GM18499 (cell line): Measurements from ENCODE around the gene CFAP46.
"Not testable (repeated sequence)": the region's sequence is repeated elsewhere in the genome, so short reads cannot be mapped to it uniquely, and the experiment has no call there.

ENCODE experiments used
- ATAC-seq: cut with Tn5 transposase; IDR thresholded peaks from one replicate; pipeline ENCODE4 v1.9.1; 2021; ENCODE audit warnings: moderate number of reproducible peaks; ENCODE audit not compliant: insufficient read depth, unreplicated experiment

CFAP46 gene

DNA sequence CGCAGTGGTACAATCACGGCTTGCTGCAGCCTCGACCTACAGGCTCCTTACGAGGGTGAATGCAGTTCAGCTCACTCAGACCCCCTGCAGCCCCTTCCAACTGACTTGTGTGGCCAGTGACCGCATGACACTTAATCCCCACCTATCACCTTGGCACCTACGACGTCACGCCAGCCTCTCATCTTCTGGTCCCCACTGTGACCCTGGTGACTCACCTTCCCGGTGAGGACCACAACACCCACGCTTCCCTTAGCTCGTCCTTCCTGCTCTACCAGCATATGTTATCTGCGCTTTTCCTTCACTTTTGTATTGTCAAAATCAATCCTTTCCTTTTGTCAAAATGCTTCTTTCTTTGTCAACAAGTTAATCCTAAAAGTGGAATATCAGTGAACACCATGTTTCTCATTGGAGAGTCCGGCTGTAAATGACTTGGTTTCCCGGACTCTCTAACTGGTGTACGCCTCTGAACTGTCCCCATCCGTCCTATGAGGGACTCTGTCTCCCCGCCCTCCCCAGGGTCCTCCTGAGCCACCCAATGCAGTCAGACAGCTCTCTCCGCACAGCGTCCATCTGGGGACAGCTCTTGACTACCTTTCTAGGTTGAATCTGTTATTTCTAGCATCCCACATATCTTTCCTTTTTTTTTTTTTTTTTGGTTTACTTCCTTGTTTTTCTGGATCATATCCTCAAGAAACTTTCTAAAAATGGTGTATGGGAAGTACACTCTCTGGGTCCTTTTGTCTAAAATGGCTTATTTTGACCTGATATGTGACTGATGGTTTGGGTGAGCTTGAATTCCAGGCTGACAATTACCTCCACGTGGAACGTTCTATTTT, 37.3 kb downstream of the CFAP46 start:
- ATAC-seq = no peak

DNA sequence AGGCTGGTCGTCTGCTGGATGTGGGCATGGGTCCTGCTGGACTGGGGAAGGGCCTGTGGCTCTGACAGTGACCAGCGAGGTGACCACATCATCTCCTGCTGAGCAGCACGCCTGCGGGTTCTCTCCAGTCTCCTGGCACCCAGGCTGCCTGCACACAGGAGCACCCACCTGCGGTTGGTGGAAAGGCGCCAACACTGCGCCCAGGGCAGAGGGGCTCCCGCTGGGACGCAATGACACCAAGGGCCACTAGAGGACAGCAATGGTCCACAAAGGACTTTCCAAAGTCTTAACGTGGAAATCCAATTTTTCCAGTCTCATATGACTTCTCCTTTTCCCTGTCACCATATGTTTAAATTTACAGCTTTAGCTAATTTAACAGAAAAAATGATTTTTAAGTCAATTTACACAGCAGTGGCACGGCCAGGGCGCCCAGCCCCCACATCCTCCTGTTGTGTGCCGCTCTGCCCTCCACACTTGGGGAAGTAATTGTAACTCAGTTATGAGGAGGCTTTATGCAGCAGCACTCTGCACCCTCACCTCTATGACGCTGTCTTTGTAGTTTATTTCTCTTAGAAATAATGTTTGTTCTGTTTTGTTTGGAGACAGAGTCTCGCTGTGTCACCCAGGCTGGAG, 38.1 kb downstream of the CFAP46 start:
- ATAC-seq = no peak

DNA sequence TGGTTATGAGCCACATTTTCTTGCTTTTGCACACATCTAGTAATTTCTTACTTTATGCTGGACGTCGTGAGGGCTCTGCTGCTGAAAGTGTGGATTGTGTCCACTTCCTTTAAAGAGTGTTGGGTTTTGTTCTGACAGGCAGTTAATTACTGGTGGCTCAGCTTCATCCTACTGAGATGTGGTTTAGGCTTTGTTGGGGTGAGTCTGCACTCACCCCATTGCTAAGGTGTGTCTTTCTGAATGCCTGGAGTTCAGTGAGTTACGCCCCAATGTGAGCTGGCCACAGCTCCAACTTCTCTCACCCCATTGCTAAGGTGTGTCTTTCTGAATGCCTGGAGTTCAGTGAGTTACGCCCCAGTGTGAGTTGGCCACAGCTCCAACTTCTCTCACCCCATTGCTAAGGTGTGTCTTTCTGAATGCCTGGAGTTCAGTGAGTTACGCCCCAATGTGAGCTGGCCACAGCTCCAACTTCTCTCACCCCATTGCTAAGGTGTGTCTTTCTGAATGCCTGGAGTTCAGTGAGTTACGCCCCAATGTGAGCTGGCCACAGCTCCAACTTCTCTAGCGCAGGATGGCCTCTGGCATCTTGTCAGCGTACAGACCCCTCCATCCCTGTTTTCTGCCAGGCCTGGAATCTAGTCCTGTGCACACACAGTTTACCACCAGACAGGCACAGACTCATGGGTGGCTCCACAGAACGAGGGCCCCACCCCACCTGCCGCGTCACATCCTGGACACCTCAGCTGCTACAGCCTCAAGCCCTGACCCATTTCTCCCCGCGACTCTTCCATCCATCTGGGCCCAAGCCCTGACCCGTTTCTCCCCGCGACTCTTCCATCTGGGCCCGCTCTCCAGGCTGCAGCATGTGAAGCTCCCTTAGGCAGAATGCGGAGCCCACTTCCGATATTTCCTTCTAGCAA, 39.5 kb downstream of the CFAP46 start:
- not testable (repeated sequence) for ATAC-seq

DNA sequence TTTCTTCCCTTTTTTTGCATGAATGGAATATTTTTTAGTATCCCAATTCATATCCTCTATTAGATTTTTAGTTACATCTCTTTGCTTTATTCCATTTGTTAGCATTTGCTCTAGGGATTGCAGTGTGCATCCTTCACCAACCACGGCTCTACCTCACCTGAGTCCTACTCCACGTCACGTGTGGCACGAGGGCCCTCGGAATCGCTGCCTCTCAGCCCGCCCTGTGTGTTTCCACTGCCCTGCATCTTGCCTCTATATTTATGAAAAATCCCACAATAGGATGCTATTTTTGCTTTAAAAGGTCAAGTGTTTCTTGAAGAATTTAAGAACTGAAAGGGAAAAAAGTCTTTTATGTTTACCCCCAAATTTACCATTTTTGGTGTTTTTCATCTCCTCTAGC, 41.0 kb downstream of the CFAP46 start:
- ATAC-seq = no peak

DNA sequence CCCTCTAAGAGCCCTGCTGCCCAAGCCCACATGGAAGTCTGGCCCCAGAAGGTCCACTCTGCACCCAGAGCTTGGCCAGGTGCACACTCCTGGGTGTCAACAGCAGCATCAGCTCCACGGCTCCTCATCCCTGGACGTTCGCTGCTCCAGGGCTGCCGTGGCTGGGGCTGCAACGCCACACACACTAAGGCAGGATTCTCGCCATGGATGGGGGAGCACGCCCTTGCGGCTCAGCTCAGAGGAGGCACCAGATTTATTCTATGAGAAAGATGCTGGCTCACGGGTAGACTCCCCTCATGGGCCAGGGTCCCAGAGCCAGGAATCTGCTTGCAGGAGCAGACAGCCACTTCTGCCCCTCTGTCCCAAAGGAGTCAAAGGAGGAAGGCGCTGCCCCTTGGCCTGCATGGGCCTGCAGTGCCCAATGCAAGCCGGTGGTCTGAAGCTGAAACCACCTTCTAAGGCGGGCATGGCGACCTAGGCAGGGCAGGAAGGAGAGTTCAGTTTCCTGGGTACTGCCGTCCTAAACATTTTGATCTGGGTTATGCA, 42.1 kb downstream of the CFAP46 start:
- ATAC-seq = no peak

DNA sequence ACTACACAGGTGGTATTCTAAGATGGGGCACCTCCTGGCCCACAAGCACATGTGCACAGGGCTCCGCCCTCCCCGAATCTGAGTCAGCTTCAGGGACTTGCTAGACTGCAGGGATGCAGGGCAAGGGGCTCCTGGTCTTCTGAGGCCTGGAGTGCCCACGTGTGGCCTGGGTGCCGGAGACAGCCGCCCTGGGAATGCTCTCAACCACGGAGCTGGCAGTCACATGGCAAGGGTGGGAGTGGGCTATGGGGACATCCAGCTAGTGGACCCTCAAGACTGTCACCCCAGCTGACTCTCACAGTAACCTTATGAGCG, 42.7 kb downstream of the CFAP46 start:
- ATAC-seq = no peak

DNA sequence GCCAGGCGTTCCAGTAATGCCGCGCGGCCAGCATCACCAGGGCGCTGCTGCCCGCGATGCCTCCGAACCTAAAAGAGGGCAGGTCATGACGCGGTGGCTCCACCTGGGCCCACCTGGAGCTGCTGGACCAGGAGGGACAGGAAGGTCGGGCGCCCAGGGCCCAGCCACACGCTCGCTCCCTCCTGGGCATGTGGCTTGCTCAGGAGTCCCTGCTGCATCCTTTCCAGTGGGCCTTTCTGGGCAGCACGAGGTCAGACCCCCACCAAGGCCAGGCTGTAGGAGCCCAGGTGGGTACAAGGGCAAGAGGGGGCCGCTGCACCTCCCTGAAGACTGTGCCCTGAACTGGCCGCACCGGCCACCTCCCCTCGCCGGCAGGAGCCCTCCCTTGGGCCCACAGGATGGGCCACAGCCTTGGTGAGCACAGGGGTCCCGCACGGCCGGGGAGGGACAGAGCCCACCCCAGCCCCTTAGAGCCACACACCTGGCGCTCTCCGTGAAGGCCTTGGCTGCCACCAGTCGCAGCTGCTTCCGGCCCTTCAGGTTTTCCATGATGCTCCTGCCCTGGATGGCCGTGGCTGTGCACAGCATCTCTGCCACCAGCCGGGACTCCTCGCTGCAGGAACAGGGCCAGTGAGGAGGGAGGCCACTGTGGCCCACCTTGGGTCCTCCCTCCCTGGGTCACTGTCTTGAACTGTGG, 43.2 kb downstream of the CFAP46 start:
- no peak for ATAC-seq

DNA sequence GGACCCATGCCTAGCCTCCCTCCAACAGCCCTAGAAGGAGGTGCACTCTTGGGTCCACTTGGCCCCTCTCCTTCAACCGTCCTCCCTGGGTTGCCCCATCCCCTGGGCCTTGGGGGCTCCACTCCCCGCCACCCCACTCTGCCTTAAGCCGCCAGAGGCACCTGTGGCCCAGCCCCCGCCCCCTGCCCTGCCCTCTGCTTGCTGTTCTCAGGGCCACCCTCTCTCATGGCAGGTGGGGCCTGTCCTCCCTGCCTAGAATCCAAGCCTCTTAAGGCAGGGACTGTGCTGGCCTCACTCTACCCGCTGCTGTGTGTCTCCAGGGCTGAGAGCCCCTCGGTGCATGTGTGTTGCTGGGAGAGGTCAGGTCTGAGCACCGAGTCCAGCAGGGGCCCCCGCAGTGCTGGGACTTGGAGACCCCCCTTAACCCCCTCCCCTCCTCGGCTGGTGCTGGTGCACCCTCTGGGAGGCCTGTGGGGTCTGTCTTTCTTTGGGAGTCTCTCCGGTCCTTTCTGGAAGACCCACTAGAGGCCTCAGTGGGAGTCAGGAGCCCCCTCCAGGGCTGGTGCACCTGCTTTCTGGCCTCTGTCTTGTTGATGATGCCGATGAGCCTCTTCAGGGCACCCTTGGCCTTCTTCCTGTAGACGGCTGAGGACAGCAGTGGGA, 43.8 kb downstream of the CFAP46 start:
- no peak for ATAC-seq

DNA sequence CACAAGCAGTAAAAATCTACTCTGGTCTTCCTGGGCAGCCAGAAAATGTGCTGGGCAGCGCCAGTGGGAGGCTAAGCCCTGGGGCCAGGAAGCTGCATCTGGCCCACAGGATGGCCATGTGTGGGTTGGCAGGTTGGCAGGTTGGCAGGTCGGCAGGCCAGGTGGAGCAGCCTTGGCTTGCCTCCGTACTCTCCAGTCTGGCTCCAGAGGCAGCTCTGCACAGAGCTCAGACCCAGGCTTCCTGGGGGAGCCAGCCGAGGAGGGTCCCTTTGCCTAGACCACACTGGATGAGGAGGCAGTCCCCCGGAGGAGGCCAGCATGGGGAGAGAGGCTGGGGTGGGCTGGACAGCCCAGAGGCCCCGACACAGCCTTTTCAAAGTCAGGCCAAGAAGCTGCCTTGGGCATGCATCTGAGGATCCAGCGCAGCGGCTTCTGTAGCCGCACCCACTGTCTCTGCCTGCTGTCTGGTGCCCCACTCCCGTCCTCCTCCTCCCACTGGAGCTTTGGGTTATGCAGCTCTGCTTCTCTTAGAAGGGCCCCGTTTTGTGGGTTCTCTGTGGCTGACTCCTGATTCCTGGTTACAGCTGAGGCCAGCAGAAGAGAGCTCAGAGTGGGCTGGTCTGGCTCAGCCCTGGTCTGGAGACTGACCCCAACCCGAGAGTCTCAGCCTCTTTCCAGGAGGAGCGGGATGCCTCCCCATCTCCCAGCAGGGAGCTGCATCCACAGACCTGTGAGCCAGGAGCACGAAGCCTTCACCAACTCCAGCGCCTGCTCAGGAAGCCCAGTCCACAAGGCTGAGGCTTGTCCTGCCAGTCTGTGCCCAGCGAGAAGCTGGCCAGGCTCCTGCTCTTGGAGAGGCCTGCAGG, 44.6 kb downstream of the CFAP46 start:
- no peak for ATAC-seq

DNA sequence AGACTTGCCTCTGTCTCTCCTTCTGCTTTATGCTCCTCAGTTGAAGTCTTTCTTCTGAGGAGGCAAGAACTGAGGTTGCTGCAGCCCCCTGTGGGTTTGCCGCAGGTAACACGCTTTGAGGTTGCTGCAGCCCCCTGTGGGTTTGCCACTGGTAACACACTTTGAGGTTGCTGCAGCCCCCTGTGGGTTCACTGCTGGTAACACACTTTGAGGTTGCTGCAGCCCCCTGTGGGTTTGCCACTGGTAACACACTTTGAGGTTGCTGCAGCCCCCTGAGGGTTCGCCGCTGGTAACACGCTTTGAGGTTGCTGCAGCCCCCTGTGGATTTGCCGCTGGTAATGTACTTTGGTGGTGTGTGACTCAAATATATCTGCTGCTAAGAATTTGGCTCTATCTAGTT, 48.6 kb downstream of the CFAP46 start:
- ATAC-seq = not testable (repeated sequence)

DNA sequence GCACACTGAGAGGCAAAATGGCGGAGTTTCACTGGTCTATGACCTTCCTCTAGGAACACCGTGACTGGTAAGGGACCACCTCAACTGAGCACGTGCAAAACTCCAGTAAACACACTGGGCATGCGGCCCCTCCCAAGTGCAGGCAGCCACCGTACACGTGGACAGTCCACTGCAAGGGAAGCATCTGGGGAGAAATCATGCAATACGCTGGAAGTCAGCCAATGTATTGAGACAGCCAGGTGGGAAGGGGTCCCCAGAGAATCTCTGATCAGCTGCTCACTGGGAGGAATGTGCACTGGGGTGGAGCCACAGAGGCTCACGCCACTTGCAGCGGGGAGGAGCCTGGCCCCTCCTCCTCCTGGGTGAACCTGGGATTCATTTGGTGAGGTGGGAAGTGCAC, 49.3 kb downstream of the CFAP46 start:
- ATAC-seq = no peak

DNA sequence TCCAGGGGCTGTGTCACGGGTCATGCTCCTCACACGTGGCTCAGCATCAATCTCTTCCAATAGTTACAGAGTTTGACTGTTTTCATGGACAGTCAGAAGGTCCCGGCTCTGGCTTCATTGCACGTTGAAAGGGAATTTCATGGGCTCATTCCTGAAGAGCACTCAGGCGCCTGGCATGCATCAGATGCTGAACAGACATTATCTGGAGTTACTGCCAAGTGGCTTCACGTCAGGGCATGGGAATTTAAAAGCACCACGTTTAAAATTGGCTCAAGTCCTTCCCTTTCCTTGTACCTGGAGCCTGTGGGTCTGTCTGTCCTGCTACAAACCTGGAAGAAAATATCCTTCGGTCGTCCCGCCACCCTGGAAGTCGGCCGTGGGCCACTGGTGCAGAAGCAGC, 50.4 kb downstream of the CFAP46 start:
- no peak for ATAC-seq

DNA sequence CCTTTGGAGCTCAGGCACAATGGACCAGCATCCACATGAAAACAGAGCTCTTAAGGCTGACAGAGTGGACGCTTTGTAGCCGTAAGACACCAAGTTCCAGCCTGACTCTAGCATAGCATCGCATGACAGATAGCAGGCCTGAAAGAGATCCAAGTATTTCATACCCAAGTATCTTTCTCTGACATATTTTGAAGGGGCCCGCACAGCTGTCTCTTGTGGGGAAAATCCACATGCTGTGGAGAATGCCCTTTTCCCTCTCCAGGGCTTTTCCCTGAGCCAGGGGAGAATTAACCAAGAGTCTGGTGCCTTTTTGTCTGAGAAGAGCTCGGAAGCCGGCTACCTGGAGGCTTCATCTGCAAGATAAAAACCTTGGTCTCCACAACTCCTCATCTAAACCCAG, 51.0 kb downstream of the CFAP46 start:
- ATAC-seq = no peak

DNA sequence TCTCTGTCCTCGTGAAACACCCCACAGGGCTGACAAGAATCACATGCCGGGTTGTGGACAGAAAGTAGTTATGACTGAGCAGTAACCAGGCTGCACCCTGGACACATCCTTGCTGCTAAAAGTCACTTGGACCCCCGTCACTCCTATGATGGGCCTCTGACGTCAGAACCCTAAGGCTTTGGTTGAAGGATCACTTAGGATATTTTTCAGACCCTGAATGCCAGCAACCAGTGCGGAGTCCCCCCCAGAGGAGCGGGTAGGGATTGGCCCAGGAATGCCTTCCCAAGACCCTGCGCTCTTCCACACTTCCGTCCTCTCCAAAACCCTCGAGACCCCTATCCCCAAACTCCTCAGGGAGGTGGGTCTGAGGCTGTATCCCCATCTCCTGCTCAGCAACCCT, 52.1 kb downstream of the CFAP46 start:
- no peak for ATAC-seq

DNA sequence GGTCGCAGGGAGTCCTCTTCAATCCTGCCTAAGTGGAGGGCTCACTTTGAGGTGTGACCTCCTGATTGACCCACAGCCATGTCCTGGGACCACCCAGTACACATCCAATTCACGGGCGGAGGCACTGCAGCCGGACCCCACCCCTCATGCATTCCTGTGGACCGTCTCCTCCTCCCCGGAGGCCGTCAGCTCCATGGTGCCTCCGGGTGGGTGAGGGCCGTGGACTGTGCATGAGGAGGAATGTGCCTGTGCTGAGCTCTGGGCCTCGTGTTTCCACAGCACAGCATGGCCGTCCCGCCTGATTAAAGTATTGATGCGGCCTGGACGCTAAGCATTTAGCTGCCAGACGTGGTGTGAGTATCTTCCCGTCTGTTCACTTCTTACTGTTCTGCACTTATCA, 52.8 kb downstream of the CFAP46 start:
- ATAC-seq = no peak

DNA sequence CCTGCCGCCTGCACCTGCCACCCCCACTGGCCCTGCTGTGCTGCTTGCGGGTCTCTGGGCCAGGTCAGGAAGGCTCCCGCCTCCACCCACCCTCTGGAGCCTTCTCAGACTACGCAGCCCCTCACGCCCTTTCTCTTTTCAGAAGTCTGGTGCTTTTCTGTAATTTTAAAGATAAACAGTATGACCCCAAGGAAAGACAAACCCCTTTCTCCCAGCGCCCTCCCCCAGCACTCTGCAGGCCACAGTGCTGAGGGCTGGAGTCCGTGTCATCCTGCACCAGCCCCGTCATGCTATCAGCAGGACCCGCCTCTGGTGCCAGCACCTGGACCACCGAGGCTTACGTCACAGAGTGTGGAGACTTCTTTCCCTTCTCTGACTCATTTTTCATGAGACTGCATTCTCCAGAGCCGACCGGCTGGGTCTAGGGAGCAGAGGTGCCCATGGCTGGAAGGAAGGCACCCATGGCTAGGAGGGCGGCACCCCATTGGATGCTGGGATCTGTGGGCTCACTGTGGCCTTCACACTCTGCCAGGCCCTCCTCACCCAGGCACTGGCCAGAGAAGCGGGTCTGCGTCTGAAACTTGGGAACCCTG, 53.4 kb downstream of the CFAP46 start:
- ATAC-seq = no peak

DNA sequence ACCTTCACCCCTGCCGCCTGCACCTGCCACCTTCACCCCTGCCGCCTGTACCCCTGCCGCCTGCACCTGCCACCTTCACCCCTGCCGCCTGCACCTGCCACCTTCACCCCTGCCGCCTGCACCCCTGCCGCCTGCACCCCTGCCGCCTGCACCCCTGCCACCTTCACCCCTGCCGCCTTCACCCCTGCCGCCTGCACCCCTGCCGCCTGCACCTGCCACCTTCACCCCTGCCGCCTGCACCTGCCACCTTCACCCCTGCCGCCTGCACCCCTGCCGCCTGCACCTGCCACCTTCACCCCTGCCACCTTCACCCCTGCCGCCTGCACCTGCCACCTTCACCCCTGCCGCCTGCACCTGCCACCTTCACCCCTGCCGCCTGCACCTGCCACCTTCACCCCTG, 53.9 kb downstream of the CFAP46 start:
- not testable (repeated sequence) for ATAC-seq
